ENCODE results near the gene DLGAP3.
"Not testable (repeated sequence)": the region's sequence is repeated elsewhere in the genome, so short reads cannot be mapped to it uniquely, and the experiment has no call there.

DLGAP3 gene, protein sequence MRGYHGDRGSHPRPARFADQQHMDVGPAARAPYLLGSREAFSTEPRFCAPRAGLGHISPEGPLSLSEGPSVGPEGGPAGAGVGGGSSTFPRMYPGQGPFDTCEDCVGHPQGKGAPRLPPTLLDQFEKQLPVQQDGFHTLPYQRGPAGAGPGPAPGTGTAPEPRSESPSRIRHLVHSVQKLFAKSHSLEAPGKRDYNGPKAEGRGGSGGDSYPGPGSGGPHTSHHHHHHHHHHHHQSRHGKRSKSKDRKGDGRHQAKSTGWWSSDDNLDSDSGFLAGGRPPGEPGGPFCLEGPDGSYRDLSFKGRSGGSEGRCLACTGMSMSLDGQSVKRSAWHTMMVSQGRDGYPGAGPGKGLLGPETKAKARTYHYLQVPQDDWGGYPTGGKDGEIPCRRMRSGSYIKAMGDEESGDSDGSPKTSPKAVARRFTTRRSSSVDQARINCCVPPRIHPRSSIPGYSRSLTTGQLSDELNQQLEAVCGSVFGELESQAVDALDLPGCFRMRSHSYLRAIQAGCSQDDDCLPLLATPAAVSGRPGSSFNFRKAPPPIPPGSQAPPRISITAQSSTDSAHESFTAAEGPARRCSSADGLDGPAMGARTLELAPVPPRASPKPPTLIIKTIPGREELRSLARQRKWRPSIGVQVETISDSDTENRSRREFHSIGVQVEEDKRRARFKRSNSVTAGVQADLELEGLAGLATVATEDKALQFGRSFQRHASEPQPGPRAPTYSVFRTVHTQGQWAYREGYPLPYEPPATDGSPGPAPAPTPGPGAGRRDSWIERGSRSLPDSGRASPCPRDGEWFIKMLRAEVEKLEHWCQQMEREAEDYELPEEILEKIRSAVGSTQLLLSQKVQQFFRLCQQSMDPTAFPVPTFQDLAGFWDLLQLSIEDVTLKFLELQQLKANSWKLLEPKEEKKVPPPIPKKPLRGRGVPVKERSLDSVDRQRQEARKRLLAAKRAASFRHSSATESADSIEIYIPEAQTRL

GRCh38 chr1:34929497-34929852 is at the start of gene DLGAP3:
Gene DLGAP3 (minus strand): TSS chr1:34929650. CDS start chr1:34905383, 24,267 bp downstream.
- no peak for FAIRE-seq

GRCh38 chr1:34978921-34979320 is 49.5 kb upstream of the DLGAP3 start:
- no peak for FAIRE-seq

- no peak for FAIRE-seq
Measured at GRCh38 chr1:34977858-34978257, 48.4 kb upstream of the DLGAP3 start.

GRCh38 chr1:34977210-34977471 is 47.7 kb upstream of the DLGAP3 start:
- no peak for FAIRE-seq

GRCh38 chr1:34976384-34977209 is 47.1 kb upstream of the DLGAP3 start:
- no peak for FAIRE-seq

GRCh38 chr1:34975771-34976170 is 46.3 kb upstream of the DLGAP3 start:
- FAIRE-seq, result no peak

DNA sequence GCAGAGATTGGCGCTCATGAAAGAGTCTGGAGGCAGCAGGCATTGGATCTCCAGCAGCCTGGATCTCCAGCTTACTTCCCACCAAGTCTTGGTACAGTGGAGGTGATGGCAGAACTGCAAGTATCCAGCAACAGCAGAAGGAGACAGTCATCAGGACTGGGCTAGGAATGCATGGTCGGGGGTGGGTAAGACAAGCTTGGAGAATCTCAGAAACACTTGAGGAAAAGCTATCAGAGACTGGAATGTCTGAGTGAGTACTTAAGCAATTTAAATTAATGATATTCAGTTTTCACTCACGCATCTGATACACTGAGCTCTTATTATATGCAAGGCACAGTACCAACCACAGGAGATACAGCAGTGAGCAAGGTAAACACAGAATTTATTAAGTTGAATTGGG is 45.9 kb upstream of the DLGAP3 start:
- no peak for FAIRE-seq

DNA sequence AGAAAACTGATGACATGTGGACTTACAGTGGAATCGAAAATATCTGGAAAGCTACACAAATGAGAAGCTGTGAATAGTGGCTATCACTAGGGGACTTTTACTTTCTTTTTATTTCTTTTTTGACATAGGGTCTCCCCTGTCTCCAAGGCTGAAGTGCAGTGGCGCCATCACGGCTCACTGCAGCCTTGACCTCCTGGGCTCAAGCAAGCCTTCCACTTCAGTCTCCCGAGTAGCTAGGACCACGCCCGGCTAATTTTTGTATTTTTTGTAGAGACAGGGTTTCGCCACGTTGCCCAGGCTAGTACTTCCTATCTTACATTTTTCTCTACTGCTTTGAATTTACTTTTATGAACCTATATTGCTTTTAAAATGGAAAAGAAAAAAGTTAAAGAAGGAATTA is 45.2 kb upstream of the DLGAP3 start:
- FAIRE-seq, result no peak

GRCh38 chr1:34973326-34973725 is 43.9 kb upstream of the DLGAP3 start:
- FAIRE-seq, result no peak

GRCh38 chr1:34970829-34971228 is 41.4 kb upstream of the DLGAP3 start:
- no peak for FAIRE-seq

GRCh38 chr1:34970220-34970735 is 40.8 kb upstream of the DLGAP3 start:
- no peak for FAIRE-seq

- not testable (repeated sequence) for FAIRE-seq
Measured at GRCh38 chr1:34968297-34968696, 38.8 kb upstream of the DLGAP3 start.

DNA sequence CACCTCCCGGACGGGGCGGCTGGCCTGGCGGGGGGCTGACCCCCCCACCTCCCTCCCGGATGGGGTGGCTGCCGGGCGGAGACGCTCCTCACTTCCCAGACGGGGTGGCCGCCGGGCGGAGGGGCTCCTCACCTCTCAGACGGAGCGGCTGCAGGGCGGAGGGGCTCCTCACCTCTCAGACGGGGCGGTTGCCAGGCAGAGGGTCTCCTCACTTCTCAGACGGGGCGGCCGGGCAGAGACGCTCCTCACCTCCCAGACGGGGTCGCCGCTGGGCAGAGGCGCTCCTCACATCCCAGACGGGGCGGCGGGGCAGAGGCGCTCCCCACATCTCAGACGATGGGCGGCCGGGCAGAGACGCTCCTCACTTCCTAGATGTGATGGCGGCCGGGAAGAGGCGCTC is 38.2 kb upstream of the DLGAP3 start:
- FAIRE-seq, result not testable (repeated sequence)

DNA sequence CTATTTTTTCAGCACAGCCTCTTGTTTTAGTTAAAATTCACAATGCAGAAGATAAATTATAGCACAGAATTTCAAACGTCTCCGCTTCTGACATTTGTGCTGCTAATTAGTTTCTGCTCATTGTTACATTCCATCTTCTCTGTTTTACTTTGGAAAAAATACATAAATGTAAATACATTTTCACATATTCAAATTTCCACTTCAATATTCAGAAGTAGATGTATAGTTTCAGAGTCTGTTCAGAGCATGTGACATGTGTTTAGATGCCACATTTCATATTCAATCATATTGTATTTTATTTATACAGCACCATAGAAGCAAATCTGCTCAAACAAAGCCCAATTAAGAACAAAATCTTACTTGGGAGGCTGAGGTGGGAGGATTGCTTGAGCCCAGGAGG is 36.1 kb upstream of the DLGAP3 start:
- no peak for FAIRE-seq

DNA sequence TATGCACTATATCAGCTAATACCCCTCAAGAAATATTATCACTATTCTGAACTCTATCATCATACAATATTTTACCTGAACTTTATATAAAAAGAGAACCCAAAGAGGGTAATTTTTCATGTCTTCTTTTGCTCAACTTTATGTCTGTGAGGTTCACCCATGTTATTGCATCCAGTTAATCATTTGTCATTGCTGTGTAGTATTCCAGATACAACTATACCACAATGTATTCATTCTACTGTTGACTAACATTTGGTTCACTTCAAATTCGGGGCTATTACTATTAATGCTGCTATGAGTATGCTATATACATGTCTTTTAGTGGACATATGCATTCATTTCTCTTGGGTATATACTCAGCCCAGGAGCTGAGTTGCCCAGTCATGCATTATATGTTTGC is 21.0 kb upstream of the DLGAP3 start:
- FAIRE-seq, result no peak

DNA sequence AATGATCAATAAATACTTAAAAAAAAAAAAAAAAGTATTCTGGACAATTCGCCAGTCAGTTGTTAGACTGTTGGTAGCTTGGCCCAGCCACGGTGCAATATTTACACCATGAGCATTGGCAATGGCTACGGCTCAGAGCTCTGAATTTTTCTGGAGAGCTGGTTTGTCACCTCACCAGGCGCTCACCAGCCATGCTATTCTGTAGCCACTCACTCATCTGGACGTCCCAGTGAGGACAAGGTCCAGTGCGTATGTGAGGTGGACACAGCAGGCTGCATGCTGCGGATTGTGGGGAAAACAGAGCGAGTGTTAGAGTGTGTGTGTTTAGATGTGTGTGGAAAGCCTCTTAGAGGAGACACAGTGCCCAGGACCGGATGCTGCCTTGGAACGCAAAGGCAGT is 19.3 kb upstream of the DLGAP3 start:
- FAIRE-seq, result not testable (repeated sequence)

DNA sequence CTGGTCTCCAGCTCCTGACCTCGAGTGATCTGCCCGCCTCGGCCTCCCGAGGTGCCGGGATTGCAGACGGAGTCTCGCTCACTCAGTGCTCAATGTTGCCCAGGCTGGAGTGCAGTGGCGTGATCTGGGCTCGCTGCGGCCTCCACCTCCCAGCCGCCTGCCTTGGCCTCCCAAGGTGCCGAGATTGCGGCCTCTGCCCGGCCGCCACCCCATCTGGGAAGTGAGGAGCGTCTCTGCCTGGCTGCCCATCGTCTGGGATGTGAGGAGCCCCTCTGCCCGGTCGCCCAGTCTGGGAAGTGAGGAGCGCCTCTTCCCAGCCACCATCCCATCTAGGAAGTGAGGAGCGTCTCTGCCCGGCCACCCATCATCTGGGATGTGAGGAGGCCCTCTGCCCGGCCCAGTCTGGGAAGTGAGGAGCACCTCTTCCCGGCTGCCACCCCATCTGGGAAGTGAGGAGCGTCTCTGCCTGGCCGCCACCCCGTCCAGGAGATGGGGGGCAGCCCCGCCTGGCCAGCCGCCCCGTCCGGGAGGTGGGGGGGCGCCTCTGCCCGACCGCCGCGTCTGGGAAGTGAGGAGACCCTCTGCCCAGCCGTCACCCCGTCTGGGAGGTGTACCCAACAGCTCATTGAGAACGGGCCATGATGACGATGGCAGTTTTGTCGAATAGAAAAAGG is 18.3 kb upstream of the DLGAP3 start:
- FAIRE-seq, result not testable (repeated sequence)

GRCh38 chr1:34946211-34946610 is 16.8 kb upstream of the DLGAP3 start:
- no peak for FAIRE-seq

GRCh38 chr1:34941798-34942197 is 12.3 kb upstream of the DLGAP3 start:
- FAIRE-seq, result not testable (repeated sequence)

GRCh38 chr1:34930702-34931071 is 1.2 kb upstream of the DLGAP3 start:
- no peak for FAIRE-seq

DNA sequence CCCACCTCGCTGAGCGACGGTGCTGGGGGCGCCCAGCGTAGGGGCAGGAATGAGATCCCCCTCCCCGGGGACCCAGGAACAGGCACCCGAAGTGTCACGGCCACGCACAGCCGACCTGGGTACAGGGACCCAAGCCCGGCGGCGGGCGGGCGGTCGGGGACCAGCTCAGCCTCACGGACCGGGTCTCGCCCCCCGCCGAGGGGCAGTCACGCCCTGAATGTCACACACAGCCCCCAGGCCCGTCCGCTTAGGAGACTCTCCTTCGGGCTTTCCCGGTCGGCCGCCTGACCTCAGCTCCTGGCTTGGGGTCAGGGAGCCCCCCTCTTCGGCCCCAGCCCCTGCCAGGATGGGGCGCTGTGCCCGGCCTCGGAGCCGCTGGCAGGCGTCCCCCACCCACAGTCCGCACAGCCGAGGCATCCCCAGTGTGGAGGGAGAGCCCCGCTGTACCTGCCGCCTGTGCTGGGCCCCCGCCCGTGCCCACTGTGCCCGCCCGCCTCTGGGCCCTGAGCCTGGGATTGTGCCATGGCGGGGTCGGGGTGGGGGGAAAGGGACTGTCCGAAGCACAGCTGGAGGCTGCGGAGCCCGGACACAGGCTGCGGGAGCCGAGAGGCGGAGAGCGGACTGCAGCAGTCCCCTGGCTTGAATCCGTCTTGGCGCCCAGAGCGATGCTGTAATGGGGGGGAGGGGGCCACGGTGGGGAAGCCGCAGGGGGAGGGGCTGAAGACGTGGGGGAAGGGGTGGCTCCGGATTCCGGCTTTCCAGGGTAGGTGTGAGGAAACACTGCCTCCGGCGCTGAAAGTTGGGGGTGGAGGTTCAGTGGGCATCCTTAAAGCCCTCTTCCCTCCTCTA is 627 bp upstream of the DLGAP3 start:
- FAIRE-seq, result no peak
